ENCODE measurements around the gene ZNF526.

DNA sequence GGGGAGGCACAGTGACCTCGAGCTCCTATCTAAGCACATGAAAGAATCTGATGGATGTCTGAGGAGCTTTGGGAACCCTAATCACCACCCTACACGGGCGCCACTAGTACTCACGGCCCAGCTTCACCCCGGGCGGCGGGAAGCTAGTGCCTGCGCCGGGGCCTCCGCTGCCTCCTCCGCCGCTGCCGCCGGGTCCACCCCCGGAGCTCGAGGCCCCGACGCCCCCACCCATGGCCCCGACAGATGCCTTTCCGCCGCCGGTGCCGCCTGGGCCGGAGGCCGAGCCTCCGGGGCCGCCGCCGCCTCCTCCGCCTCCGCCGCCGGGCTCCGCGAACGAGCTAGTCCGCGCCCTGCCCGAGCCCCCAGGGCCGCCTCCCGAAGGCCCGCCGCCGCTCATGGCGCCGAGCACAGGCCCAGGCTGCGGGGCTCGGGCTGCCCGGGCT lies 22.0 kb downstream of the ZNF526 start:
- no peak for TF ChIP-seq ZC3H4 (CRISPR knock-in tag; IDR thresholded peaks at IDR 0.05; ENCODE audit: borderline replicate concordance)
- TF ChIP-seq, protein P1, sequence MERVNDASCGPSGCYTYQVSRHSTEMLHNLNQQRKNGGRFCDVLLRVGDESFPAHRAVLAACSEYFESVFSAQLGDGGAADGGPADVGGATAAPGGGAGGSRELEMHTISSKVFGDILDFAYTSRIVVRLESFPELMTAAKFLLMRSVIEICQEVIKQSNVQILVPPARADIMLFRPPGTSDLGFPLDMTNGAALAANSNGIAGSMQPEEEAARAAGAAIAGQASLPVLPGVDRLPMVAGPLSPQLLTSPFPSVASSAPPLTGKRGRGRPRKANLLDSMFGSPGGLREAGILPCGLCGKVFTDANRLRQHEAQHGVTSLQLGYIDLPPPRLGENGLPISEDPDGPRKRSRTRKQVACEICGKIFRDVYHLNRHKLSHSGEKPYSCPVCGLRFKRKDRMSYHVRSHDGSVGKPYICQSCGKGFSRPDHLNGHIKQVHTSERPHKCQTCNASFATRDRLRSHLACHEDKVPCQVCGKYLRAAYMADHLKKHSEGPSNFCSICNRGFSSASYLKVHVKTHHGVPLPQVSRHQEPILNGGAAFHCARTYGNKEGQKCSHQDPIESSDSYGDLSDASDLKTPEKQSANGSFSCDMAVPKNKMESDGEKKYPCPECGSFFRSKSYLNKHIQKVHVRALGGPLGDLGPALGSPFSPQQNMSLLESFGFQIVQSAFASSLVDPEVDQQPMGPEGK (CRISPR knock-in tag; IDR thresholded peaks at IDR 0.05; ENCODE audit: borderline replicate concordance), result no peak

Data from K562 (cell line).